A549 (cell line): Measurements from ENCODE around the gene NSMCE3.

Source experiments
- BHLHE40 ChIP-seq: IDR thresholded peaks from 2 replicates; pipeline ENCODE4 v1.6.1; 2012; ENCODE audit warnings: low read depth, low read length, inconsistent platforms
- CTCF ChIP-seq: fragments of >200 bp; sonication (Bioruptor Twin); formaldehyde crosslinking; IDR thresholded peaks from 3 replicates; pipeline ENCODE4 v1.5.1; 2016
- EP300 ChIP-seq, 2 experiments: fragments of >200 bp; sonication (Bioruptor Twin); formaldehyde crosslinking; IDR thresholded peaks; 2 replicates in 1 of 2; 3 replicates in 1 of 2; pipeline ENCODE4 v1.6.1; 2016 to 2017
- HDAC2 ChIP-seq: fragments of 200-600 bp; sonication (generic); IDR thresholded peaks from 2 replicates; pipeline ENCODE4 v1.6.1; 2016
- JUN ChIP-seq, 2 experiments: fragments of >200 bp; sonication (Bioruptor Twin); formaldehyde crosslinking; IDR thresholded peaks; 2 replicates in 1 of 2; 3 replicates in 1 of 2; pipeline ENCODE4 v1.6.1; 2016 to 2017
- KDM5A ChIP-seq: fragments of 200-600 bp; sonication (generic); IDR thresholded peaks from 2 replicates; pipeline ENCODE4 v1.6.1; 2016; ENCODE audit warnings: antibody characterized with exemption, mild to moderate bottlenecking
- PHF8 ChIP-seq: fragments of 200-600 bp; sonication (generic); IDR thresholded peaks from 2 replicates; pipeline ENCODE4 v1.6.1; 2016; ENCODE audit warnings: low read depth, mild to moderate bottlenecking, antibody characterized with exemption, moderate library complexity, borderline replicate concordance
- POLR2A ChIP-seq: IDR thresholded peaks from 2 replicates; pipeline ENCODE4 v1.6.1; 2012; ENCODE audit warnings: mild to moderate bottlenecking, low read length
- RAD21 ChIP-seq, 2 experiments: fragments of >200 bp in 1 of 2; sonication (Bioruptor Twin) in 1 of 2; formaldehyde crosslinking in 1 of 2; IDR thresholded peaks in 1 of 2; conservative IDR thresholded peaks in 1 of 2; 2 replicates in 1 of 2; 3 replicates in 1 of 2; pipeline ENCODE4 v1.6.1; 2012 to 2018; ENCODE audit warnings: inconsistent platforms in 1 of 2
- RCOR1 ChIP-seq: fragments of 150-350 bp; IDR thresholded peaks from 2 replicates; pipeline ENCODE4 v1.6.1; 2014; ENCODE audit warnings: antibody characterized with exemption, low read length, low read depth
- SMC3 ChIP-seq: fragments of >200 bp; sonication (Bioruptor Twin); formaldehyde crosslinking; IDR thresholded peaks from 3 replicates; pipeline ENCODE4 v1.6.1; 2018; ENCODE audit warnings: inconsistent platforms
- SREBF2 ChIP-seq: fragments of 450-650 bp; IDR thresholded peaks from 2 replicates; pipeline ENCODE4 v1.6.1; 2014; ENCODE audit warnings: mild to moderate bottlenecking, moderate library complexity
- ZFP36 ChIP-seq: fragments of 450-650 bp; IDR thresholded peaks from 2 replicates; pipeline ENCODE4 v1.6.1; 2014; ENCODE audit warnings: borderline replicate concordance; ENCODE audit not compliant: partially characterized antibody
- TF ChIP-seq, protein P1 (sequence below): IDR thresholded peaks from 2 replicates; pipeline ENCODE4 v1.6.1; 2012

DNA sequence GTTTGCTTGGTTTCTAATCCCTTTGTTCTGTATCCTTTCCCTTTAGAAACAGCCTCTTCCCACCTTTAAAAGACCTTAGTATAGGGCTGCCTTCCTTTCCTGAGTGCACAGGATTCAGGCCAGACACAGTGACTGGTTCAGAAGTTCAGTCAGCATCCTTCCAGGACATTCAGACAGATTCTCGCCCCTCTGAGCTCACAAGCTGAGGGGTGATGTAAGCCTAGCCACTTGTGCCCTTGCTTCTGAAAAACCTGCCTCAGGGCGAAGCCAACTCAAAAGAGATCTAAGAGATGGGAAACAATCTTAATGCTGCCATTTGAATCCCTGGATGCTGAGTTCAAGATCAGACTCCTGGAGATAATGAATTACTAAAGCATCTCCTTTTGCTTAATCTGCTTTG, 6.7 kb upstream of the NSMCE3 start:
- TF ChIP-seq ZFP36 (no peak), CTCF (no peak), POLR2A (no peak), HDAC2 (no peak), SREBF2 (no peak), PHF8 (no peak), RAD21 (conservative IDR thresholded peaks at IDR 0.05 in 1 of 2, IDR thresholded peaks at IDR 0.05 in 1 of 2) (no peak), KDM5A (no peak), BHLHE40 (no peak), RCOR1 (no peak), SMC3 (no peak), JUN (IDR thresholded peaks at IDR 0.05) (no peak), EP300 (IDR thresholded peaks at IDR 0.05) (no peak)
- TF ChIP-seq, protein P1, sequence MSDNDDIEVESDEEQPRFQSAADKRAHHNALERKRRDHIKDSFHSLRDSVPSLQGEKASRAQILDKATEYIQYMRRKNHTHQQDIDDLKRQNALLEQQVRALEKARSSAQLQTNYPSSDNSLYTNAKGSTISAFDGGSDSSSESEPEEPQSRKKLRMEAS, result no peak
